GM18526 (cell line): ENCODE data around the gene MMEL1.

Experiments
- POLR2A ChIP-seq: IDR thresholded peaks from 3 replicates; pipeline ENCODE4 v1.6.1; 2011; ENCODE audit not compliant: insufficient read length; ENCODE audit errors: extremely low read depth

The MMEL1 gene

DNA sequence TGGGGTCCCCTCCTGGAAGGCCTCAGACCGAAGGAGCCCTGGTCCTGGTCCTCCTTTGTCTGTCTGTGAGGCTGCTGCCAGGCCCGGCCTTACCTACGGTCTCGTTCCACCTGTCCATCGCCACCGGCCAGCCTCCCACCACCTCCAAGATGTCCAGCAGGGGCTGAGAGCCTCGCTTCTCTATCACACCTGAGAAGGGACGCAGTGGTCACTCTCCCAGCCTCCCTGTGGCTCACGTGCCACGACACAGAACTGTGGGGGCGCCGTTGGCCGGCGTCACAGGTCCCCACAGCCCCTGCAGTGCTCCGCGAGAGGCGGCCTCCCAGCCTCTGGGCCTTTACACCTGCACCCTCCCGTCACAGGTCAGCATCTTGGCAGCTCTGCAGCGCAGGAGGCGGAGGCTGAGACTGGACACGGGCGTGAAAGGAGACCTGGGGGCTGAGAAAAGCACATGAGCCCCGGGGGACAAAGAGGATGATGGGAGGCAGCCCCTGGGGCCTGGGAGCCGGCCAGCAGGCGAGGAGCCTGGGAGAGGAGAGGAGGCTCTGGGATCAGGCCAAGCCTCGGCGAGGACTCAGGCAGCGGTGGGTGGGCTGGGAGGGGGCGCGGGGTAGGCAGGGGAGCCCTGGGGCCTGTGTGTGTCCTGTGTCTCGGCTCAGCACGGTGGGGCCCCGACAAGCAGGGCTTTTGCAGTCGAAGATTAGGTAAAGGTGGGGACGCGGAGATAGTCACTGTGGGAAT, 25.8 kb downstream of the MMEL1 start:
- no peak for TF ChIP-seq POLR2A

DNA sequence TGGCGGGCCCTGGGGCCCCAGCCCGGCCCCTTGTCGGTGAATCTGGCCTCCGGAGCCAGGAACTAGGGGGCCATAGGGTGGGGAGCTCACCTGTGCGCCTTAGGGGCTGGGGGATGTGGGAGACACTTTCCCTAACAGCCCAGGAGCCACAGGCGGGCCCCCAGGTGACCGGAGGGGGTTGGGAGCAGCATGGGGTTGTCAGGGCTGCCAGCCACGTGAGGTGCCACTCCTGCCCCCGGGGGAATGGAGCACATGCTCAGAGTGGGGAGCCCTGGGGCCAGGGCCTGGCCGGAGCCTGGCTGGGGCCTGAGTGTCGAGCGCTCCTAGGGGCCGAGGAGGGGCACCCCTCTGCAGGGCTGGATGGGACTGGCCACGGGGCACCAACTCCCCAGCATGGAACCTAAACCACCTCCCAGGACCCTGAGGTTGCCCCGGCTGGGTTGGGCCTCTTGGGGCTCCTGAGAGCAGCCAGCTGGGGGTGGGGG, 26.4 kb downstream of the MMEL1 start:
- no peak for TF ChIP-seq POLR2A

DNA sequence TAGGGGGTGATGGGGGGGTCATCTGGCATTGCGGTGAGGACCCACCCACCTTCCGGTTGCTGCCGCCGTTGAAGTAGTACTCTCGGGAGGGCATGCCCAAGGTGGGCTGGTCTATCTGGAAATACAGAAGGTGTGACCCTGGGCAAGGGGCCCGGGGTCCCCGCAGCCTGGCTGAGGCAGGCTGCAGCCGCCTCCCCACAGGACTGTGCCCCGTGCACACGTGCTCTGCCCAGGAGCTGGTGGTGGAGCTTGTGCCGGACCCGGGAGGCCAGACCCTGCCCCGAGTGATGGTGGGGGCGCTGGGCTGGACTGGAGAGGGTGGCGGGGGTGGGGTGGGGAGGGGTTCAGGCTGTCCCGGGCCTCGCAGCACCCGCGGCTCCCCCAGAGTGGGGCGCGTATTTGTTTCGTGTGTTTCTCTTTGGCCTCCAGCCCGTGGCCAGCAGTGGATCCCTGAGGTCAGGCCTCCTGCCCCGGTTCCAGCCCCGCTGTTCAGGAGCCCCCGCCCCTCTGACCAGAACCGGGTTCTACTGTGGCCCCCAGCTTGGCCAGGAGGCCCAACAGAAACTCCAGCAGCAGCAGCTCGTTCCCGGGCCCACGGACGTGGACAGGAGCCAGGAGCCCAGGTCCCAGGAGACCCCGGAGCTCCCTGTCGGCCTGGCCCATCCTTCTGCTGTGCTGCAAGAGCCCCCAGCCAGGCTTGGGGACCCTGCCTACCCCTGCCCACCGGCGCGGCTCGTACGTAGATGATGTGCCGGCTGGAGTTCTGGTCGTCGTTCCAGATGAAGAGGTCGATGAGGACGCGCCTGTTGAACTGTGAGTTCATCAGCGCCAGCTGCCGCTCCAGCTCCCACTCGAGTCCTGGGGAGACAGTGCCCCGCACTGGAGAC, 27.1 kb downstream of the MMEL1 start:
- no peak for TF ChIP-seq POLR2A

DNA sequence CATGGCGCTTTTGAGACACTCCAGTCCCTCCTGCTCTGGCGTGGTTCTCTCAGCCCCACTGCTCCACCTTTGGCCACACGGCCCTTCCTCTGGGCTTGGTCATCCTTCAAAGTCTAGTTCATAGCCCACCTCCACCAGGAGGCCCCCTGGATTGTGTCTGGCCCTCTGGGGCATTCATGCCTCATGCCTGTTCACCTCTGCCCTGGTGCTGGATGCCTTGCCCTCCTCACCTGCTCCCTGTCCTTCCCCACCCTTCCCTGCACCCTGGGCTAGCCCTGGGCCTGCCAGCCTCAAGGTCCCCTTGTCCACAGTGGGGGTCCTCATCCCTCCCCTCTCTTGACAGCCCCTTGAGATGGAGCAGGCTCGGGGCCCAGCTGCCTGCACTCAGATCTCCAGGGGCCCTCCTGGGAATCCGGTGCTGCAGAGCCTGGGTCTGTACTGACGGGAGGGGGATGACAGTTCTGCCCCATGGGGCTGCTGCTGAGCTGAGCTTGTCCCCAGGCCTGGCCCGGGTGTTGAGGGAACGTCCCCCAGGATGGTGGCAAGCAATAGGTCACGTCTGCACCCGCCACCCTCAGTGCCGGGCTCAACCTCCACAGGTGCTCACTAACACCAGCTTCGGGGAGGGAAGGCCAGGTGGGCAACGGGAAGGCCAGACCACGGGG, 27.8 kb downstream of the MMEL1 start:
- no peak for TF ChIP-seq POLR2A

DNA sequence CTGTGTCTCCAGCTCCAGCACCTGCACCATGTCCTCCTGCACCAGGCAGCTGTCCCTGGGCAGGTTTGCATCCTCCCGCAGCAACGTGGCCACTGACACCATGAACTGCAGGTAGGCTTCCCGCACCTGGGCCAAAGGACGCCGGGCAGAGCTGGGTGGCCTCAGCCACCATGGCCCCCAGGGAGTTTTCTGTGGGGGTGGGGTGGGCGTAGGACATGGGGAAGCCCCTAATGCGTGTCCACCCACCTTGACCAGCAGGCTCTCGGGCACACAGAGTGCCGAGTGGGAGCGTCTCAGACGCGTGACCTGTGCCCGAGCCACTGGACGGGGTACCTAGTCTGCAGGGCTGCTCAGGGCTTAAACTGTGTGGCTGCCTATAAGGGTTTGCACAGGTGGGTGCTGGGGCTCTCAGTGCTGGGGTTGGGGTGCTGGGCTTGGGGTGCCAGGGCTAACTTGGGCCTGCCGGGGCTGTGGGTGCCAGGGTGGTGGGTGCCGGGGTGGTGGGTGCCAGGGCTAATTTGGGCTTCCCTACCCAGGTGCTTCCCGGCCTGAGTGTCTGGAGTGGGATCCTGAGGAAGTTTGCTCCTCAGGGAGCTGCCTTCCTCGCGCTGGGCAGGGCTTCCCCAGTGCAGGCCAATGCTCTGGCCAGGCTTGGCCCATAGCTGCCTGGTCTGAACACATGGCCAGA, 28.5 kb downstream of the MMEL1 start:
- TF ChIP-seq POLR2A: no peak

DNA sequence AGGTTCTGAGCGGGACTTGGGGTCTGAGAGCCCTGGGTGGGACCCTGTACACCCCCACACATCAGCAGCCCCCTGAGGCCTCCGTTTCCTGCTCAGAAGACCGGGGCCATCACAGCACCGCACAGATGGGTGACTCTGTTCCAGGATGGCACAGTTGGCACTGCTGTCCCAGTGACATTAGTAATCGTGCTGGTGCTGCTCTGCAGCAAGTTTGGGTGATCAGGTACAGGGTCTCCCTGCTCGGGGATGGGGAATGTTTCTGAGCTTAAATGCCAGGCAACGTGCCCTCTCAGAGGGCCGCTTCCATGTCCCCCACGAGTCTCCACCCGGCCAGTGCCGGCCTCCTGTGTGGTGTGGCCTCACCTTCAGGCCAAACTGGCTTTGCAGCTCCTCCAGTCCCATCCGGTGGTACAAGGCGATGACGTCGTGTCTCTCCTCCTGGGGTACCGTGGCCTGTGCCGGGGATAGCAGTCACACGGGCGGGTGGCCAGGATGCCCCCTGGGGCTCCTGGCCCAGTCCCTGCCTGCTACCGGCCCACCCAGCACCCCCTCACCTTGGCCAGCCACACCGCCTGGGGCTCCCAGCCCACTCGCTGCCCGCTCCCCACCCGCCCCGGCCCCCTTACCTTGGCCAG, 29.2 kb downstream of the MMEL1 start:
- TF ChIP-seq POLR2A: no peak

DNA sequence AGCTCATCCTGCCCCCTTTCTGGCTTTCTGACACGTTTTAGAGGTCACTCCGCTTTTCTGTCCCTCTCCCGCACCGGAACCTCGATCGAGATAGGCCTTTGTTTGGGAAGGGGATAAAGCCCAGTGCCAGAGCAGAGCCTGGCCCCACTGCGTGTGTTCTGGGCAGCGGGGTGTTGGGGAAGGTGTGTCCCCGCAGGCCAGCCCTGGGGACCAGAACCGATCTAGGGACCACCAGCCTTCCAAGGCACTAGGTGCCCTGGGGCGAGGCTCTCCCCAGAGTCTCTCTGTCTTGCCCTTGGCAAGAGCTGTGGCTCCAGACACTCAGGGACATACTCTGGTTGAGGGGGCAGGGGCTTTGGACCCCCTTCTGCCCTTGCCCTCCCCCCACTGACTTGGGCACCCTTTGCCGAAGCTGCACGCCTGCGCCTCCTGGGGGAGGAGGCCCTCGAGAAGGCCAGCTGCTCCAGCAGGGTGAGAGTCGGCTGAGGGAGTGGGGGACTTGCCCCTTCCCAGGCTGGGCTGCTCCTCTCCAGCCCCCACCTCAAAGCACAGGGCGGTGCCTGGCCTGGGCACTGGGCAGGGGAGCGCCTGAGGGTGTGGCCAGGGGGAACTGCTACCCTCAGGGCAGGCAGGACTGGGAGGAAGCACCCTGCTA, 29.8 kb downstream of the MMEL1 start:
- no peak for TF ChIP-seq POLR2A

DNA sequence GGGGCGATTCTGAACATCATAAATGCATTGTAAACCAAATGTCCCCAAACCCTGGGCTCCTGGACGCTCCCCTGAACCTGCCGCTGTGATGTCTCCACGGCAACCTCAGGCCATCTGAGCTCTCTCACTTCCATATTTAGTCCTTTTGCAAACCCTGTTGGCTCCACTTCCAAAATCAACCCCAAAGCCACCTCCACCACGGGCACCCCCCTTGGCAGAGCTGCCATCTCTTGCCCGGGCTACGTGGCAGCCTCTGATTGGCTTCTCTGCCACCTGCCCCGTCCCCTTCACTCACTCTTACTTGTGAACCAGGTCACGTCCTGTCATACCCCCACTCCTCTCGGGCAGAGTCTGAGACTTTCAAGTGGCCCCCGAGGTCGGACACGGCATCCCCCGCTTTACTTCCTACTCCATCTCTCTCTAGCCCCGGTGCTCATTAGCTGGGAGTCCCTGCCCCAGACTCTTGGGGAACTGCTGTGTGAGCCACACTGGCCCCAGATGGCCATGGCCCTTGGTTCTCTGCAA, 30.4 kb downstream of the MMEL1 start:
- no peak for TF ChIP-seq POLR2A

DNA sequence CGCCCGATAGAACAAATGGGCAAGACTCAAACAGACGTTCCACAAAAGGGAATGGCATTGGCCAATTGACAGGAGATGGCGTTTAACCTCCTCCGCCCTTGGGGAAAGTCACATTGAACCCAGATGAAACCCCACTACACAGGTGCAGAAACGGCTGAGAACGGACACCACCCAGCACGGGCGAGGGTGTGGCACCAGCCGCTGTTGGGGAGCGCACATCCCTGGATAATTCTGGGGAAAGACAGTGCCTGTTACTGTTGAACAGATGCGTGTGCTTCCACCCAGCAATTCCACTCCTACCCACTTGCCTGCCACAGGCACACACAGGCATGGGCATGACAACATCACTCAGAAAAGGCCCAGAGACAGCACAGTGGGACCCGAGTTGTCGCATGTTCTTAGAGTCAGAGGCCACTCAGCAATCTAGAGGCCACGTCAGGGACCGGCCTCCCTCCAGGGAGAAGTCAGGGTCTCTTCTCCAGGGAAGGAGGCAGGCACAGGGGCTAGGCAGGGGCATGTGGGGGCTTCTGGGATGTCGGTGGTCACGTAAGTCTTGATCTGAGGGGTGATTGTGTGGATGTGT, 31.0 kb downstream of the MMEL1 start:
- TF ChIP-seq POLR2A: no peak

DNA sequence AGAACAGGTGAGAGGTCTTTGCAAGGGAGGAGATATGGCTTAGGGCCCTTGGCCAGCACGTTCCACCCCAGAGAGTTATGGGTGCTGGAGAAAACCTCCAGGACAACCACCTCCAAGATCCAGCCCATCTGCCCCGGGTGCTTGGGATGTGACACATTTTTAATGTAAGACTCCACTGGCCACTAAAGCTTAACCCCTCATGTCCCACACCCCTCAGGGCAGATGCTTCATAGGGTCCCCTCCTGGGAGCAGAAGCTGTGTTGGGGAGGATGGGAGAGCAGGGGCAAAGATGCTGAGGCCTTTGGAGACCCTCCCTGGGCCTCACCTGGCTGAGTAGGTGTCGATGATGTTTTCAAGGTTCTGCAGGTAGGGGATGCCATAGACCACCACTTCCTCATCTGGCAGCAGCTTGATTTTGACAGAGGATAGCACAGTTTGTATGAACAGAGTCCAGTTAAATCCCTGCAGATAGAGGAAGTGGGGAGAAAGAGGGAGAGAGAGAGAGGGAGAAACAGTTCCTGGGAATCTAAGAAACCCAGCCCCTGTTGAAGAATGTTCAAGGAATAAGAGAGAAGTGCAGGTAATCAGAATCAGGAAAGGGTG, 34.4 kb downstream of the MMEL1 start:
- TF ChIP-seq POLR2A: no peak

DNA sequence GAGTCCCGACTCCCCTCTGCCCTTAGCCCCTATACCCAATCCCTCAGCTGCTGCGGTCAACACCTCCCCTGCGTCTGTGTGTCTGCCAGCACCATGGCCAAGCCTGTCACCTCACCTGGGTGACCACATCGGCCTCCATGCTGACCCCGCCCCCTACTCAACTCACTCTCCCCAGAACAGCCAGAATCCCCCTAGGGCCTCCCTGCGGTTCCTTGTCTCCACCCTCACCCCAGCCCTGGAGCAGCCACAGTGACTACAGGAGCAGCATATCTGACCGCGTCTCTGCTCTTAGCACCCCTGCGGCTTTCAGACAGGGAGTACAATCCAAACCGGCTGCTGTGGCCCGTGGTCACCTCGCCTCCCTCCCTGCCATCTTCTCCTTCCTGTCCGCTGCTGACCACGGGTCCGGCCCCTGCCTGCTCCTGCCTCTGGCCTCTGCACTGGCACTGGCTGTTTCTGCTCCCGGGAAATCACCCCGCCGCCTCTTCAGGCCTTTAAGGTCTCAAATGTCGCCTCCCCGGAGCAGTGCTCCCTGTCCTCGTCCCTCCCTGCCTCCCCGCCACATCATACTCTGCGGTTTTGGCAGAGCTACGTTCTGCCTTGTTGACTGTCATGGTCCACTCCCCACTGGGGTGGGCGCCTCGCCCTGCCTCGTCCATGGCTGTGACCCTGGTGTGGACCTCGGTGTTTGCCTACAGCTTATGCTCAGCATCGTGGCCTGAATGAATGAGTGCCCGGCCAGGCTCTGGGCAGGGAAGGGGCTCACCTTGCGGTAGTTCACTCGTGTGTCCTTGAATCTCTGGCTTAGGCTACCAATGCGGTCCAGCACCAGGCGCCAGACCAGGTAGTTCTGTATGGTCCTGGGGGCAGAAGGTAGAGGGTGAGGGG, 35.1 kb downstream of the MMEL1 start:
- no peak for TF ChIP-seq POLR2A
